Nucleus accumbens (tissue), 56 donors: ENCODE measurements around the gene CNGB1.
"Not testable (repeated sequence)": the region's sequence is repeated elsewhere in the genome, so short reads cannot be mapped to it uniquely, and the experiment has no call there.

Experiments
- DNase-seq, 56 donors: peaks; one replicate each; lab custom pipeline; 2025; lab: John Stamatoyannopoulos, UW

Gene CNGB1

GRCh38 chr16:57978070-57978465, 7.1 kb upstream of the CNGB1 start:
- not testable (repeated sequence) for DNase-seq

DNA sequence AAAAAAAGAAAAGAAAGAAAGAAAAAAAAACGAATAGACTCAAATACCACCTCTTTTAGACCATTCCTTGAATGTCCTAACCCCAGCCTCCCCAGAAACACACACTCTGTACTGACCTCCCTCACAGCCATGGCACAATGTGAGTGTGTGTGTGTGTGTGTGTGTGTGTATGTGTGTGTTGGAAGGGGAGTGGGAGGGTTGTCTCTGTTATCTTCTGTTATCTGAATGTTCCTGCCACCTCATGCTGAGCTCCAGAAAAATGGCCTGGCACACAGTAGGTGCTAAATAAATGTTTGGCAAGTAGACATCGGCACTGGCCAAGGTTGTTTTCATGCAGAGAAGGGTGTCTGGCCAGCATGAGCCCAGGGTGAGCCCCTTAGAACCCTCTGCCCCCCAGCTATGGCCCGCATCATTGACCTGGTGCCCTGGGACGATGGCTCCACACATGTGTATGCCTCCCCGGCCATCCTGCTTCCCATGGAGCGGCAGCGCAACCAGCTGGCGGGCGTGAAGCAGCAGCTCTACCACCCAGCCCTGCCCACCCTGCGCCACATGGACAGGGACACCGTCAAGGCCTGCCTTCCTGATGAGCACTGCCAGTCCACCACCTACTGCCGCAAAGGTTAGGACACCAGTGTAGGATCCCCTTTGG, 6.6 kb upstream of the CNGB1 start:
- DNase-seq, result no peak

DNA sequence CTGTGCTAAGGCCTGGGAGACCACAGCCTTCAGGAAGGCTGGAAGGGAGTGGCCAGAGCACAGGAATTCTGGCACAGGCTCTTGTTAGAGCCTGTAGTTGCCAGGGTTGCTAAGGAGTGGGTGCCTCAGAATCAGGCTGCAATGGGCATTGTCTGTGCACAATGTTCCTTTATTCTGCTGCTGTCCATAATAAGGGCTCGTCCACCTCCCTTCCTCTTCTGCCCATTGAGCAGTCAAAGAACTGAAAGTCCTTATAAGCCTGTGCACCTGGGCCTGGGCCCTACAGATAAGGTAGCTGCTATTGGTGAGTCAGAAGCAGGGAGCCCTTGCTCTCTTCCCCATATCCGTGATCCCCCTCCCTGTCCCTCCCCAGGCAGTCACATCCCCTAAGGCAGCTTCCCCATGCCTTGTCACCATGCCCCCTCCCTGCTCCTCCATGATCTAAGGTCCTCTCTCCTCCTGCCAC, 5.4 kb upstream of the CNGB1 start:
- DNase-seq, result peak in 41 of 56 donors; percentile 6 to 74 (median 54)

DNA sequence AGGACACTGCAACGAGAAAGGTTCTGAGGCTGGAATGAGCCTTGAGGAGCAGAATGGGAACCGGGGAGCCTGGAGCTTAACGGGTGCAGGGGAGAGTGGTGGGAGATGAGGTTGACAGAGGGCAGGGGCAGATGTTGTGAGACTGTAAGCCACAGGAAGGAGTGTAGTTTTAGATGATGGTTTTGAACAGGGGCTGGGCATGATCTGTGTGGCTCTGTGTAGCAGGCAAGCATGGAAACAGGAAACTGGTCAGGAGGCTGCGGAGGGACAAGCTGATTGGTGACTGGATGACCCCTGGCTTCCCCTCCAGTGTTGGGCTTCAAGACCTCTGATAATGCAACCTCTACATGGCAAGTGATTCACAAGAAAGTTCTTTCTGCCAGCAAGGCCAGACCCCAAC, 1.4 kb upstream of the CNGB1 start:
- DNase-seq, result no peak

DNA sequence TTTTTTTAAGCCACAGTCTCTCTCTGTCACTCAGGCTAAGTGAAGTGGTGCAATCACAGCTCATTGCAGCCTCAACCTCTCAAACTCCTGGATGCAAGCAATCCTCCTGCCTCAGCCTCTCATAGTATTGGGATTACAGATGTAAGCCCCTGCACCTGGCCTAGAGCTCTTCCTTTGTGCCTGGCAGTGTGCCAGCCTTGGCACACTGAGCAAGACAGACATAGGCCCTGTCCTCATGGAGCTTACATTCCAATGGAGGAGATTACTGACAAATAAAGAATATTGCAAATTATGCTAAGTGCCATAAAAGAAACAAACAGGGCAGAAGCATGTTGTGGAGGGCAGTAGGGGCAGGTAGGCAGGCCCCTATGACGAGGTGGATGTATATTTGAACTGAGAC, 920 bp upstream of the CNGB1 start:
- DNase-seq, result no peak

GRCh38 chr16:57970319-57970718, 609 bp downstream of the CNGB1 start:
- DNase-seq, result no peak

GRCh38 chr16:57969451-57970123, 1.3 kb downstream of the CNGB1 start:
- DNase-seq, result no peak

GRCh38 chr16:57967916-57968315, 3.0 kb downstream of the CNGB1 start:
- DNase-seq, result no peak

- no peak for DNase-seq
Measured at GRCh38 chr16:57966986-57967385, 3.9 kb downstream of the CNGB1 start.

DNA sequence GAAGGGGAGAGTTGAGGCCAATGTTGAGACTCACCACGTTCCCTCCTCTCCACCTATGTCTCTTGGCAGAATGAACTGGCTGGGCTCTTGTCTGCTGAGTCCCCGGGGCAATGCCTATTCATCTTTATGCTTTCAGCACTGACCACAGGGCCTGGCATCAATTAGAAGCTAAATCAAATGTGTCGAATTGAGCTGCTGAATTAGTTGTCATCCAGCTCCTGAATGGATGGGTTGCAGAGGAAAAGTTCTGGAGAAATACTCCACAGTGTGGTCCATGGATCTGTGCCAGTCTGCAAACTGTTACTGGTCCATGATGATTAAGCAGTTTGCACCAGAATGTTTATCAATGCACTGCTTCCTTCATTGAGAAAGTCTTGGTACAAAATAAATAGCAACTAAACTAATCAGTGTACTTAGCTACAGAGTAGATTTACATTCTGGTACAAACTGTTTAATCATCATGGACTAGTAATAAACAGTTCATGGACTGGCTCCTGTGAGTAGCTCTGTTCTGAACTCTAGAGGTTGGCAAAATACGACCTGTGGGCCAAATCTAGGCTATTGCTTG, 4.6 kb downstream of the CNGB1 start:
- DNase-seq, result no peak

DNA sequence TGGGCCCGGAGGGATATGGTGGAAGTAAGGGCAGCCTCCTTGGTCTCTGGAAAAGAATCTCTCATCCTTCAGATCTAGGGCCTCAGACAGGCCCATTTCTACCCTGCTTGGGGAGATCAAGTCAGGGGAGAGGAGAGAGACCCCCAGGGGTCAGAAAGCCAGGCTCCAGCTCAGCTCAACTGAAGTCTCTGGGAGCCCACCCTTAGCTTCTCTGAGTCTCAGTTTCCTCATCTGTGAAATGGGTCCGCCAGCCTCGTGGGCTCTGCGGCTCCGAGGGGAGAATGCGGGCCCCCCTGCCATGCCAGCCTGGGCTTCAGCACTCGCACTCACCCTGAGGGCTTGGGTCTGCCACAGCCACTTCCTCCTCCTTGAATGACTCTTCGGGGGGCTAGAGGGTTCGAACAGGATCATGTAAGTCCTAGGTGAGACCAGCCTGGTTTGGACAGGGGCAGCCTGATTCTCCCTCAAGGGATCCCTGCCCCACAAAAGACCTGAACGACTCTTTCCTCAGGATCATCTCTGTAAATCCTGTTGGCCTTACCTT, 6.7 kb downstream of the CNGB1 start:
- DNase-seq, result no peak

DNA sequence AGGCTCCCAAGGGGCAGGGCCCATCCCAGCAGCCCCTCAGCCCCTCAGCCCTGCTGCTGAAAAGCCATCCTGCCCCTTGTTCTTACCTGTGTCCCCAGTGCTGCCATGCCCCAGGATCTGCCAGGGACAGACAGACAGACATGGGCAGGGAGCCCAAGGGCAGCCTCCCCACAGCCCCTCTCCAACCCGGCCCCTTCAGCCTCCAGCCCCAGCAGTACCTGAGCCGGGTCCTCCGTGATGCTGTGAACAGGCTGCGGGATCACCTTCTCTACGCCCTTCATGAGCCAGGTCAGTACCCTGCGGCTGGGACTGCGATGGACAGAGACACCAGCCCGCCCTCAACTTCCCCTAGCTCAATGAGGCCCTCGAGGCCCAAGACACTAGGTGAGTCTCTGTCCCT, 8.2 kb downstream of the CNGB1 start:
- DNase-seq, result no peak

DNA sequence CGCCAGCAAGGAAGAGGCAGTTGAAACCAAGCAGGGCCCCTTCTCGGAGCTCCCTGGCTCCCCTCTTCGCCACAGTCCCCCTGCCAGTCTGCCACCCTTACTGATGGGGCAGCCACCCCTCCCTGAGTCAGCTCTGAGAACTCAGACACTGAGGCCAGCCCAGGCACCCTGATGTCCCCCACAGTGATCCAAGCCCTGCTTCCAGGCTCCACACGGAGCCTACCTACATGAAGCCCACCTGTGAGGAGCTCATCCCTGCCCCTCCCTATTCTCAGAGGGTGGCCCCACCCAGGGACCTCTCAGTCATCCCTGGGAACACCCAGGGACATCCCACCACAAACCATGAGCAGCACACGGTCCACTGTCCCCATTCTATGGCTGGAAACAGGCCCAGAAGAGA, 8.9 kb downstream of the CNGB1 start:
- no peak for DNase-seq

DNA sequence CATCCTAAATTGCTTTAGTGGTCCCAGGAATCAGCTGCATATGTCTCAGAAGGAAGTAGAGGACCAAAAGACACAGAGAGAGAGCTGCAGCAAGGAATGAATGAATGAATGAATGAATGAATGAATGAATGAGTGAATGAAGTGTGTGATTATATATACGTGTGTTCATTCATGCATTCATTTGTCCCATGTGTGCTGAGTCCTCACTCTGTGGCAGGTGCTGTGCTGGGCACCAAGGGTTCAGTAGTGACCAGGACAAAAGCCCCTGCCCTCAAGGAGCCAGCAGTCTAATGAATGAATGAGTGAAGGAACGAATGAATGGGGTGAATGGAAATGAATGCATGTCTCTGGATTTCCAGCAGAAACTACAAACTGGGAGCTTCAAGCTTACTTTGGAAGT, 9.4 kb downstream of the CNGB1 start:
- no peak for DNase-seq

GRCh38 chr16:57960826-57961472, 10.0 kb downstream of the CNGB1 start:
- DNase-seq, result no peak

DNA sequence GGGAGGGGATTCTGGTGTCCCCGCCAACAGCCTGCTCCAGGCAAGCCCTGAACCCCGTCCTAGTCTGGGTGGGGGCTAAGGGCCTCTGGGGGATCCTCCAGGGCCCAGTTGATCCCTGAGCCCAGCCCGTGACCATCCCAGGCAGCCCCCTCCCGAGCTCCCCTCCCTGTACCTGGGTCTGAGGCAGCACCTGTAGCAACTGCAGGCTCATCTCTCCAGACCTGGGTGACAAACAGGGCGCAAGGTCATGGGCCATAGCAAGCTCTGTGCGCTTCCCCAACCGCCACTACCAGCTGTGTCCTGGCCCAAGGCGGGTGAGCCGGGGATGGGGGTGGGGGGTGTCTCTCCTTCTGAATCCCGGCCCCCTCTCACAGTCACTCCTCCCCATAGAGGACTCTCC, 10.6 kb downstream of the CNGB1 start:
- DNase-seq, result no peak

GRCh38 chr16:57959804-57960203, 11.1 kb downstream of the CNGB1 start:
- no peak for DNase-seq

DNA sequence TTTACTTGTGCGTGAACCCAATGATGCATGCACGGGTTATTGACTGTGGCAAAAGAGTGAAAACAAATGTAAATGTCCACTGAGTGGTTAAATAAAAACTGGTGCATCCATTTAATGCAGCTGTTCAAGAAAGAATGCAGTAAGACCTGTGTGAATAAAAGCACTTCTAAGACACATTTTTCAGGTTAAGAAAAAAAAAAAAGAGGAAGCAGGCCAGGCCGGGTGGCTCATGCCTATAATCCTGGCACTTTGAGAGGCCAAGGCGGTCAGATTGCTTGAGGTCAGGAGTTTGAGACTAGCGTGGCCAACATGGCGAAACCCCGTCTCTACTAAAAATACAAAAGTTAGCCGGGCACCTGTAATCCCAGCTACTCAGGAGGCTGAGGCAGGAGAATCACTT, 11.8 kb downstream of the CNGB1 start:
- DNase-seq, result no peak

- no peak for DNase-seq
Measured at GRCh38 chr16:57958544-57958943, 12.4 kb downstream of the CNGB1 start.

GRCh38 chr16:57957673-57958392, 13.1 kb downstream of the CNGB1 start:
- no peak for DNase-seq
